Astrocyte (in vitro differentiated cells and primary cell): ENCODE results near the gene EP400.

Source experiments
- EZH2 ChIP-seq: IDR thresholded peaks from 2 replicates; pipeline ENCODE4 v1.6.1; 2012; ENCODE audit warnings: mild to moderate bottlenecking, low read length, inconsistent platforms; ENCODE audit not compliant: insufficient read depth
- TF ChIP-seq, protein P1 (sequence below): IDR thresholded peaks from 2 replicates; pipeline ENCODE4 v1.5.1; 2011; ENCODE audit warnings: low read depth, mild to moderate bottlenecking, inconsistent platforms, low read length, moderate library complexity; ENCODE audit not compliant: insufficient read depth

DNA sequence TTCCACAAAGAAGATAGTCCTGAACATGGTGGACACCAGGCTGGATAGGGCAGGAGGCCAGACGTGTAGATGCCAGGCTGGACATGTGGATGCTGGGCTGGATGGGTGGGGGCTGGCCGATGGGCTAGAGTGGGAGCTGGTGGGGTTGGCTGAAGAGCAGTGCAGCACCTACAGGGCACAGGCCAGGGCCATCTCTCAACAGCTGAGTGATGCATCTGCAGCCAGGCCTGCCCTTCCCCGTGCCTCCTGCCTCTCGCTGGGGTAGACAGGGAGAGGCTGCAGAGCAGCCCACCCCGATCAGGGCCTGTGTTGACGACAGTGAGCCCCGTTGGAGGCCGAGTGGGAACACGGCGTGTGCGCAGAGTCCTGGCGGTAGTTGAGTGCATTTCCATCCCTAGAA, 39.3 kb downstream of the EP400 start:
- TF ChIP-seq, protein P1, sequence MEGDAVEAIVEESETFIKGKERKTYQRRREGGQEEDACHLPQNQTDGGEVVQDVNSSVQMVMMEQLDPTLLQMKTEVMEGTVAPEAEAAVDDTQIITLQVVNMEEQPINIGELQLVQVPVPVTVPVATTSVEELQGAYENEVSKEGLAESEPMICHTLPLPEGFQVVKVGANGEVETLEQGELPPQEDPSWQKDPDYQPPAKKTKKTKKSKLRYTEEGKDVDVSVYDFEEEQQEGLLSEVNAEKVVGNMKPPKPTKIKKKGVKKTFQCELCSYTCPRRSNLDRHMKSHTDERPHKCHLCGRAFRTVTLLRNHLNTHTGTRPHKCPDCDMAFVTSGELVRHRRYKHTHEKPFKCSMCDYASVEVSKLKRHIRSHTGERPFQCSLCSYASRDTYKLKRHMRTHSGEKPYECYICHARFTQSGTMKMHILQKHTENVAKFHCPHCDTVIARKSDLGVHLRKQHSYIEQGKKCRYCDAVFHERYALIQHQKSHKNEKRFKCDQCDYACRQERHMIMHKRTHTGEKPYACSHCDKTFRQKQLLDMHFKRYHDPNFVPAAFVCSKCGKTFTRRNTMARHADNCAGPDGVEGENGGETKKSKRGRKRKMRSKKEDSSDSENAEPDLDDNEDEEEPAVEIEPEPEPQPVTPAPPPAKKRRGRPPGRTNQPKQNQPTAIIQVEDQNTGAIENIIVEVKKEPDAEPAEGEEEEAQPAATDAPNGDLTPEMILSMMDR, result no peak
- no peak for TF ChIP-seq EZH2
